HUES48 (cell line): ENCODE measurements around the gene CYP4F8.

Source experiments
- H3K27ac ChIP-seq: one replicate; pipeline ENCODE4 v1.7.0; 2013; ENCODE audit warnings: low read depth, low read length, inconsistent platforms
- H3K27me3 ChIP-seq: 2 replicates; pipeline ENCODE4 v1.6.1; 2013; ENCODE audit warnings: mild to moderate bottlenecking, low read length; ENCODE audit not compliant: control insufficient read depth, insufficient read depth
- H3K36me3 ChIP-seq: 2 replicates; pipeline ENCODE4 v1.6.1; 2013; ENCODE audit warnings: low read length; ENCODE audit not compliant: control insufficient read depth, insufficient read depth
- H3K4me1 ChIP-seq: 2 replicates; pipeline ENCODE4 v1.6.1; 2013; ENCODE audit warnings: mild to moderate bottlenecking, low read length; ENCODE audit not compliant: control insufficient read depth, insufficient read depth
- H3K4me3 ChIP-seq: 2 replicates; pipeline ENCODE4 v1.5.1; 2013; ENCODE audit warnings: mild to moderate bottlenecking, low read depth, low read length
- H3K9ac ChIP-seq: 2 replicates; pipeline ENCODE4 v1.6.1; 2013; ENCODE audit warnings: mild to moderate bottlenecking, low read depth, low read length, moderate library complexity
- H3K9me3 ChIP-seq: 2 replicates; pipeline ENCODE4 v1.6.1; 2013; ENCODE audit warnings: low read length; ENCODE audit not compliant: control insufficient read depth, insufficient read depth

The CYP4F8 gene, protein sequence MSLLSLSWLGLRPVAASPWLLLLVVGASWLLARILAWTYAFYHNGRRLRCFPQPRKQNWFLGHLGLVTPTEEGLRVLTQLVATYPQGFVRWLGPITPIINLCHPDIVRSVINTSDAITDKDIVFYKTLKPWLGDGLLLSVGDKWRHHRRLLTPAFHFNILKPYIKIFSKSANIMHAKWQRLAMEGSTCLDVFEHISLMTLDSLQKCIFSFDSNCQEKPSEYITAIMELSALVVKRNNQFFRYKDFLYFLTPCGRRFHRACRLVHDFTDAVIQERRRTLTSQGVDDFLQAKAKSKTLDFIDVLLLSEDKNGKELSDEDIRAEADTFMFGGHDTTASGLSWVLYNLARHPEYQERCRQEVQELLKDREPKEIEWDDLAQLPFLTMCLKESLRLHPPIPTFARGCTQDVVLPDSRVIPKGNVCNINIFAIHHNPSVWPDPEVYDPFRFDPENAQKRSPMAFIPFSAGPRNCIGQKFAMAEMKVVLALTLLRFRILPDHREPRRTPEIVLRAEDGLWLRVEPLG

DNA sequence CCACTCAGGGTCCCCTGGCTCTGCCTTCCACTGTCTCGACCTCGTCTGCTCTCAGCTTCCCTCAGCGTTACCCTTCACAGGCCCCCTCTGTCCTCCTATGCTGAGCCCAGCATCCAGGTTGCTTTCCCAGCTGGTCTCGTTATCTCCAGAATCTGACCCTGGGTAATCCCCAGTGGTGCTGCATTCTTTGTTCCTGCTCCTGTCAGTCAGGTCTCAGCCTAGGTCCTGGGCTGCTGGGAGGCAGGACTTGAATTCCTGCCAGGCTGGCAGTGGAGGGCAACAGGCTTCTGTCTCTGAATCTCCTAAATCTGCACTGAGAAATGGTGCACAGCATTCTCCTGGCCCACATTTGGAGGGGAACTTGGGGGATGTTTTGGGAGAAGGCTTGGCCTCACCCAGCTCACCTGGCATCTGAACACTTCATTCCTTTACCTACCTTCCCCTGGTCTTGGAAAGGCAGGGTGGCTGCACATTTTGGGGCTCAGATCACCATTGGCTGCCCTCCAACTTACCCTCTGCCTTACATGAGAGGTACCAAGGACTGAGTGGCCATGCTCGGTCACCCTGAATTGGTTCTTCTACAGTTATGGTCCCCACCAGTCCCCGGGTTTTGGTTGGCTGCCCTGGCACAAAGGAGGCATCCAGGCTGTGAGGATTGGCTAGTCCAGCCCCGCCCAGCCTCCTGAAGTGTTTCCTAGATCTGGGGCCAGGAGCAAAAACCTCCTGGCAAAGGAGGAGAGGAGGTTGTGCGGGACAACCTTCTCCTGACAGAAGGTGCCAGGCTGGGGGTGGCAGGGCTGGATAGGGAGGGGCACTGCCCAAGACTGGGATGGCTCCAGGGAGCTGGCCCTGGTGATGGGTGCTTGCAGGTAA, at the start of gene CYP4F8:
CYP4F8 (plus strand) TSS at position 712 of the 873 bp plus-strand sequence. CDS start 399 bp downstream, outside the sequence.
- Histone ChIP-seq H3K36me3 (no peaks in the 10 kb centered on the region), H3K9ac (no peak within 1 kb of the TSS), H3K9me3 (peaks cover 86% of the 10 kb centered on the region), H3K27me3 (no peaks in the 10 kb centered on the region), H3K27ac (no peak within 1 kb of the TSS), H3K4me3 (no peak within 1 kb of the TSS), H3K4me1 (no peaks in the 10 kb centered on the region)

DNA sequence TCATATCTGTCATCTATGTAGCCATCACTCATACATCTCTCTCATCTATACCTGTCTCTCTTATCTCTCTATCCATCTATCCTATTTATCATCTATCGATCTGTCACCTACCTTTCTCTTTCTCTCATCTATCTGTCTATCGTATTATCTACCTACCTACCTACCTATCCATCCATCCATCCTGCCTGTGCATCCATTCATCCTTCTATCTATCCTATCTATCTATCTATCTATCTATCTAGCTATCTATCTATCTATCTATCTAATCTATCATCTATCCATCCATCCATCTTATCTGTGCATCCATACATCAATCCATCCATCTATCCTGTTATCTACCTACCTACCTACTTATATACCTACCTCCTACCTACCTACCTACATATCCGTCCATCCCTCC, 44.6 kb upstream of the CYP4F8 start:
- H3K27me3 ChIP-seq: no peaks in the 10 kb centered on the region
- H3K4me3 ChIP-seq: no peak overlapping the region

DNA sequence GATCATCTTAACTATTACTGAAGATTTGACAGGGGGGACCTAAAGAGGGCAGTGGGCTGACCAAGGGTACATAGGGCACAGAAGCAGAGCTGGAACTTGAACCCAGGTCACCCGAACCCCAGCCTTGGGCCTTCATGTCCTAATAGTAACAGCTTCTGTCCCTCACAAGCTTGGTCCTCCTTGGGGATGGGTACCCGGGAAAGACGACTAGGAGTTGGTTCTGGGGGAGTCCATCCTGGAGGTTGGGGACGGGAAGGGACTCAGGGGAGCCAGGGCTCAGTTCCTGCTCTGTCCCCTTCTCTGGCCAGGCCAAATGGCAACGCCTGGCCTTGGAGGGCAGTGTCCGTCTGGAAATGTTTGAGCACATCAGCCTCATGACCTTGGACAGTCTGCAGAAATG, 39.6 kb upstream of the CYP4F8 start:
- Histone ChIP-seq H3K27ac (no peak overlapping the region), H3K36me3 (no peaks in the 10 kb centered on the region), H3K9ac (no peak overlapping the region), H3K4me1 (no peaks in the 10 kb centered on the region), H3K4me3 (no peak overlapping the region), H3K27me3 (no peaks in the 10 kb centered on the region), H3K9me3 (peaks cover 80% of the 10 kb centered on the region)

More for the DNA sequence above, 44.6 kb upstream of the CYP4F8 start:
- Histone ChIP-seq H3K9ac (no peak overlapping the region), H3K4me1 (no peaks in the 10 kb centered on the region), H3K9me3 (peaks cover 86% of the 10 kb centered on the region), H3K36me3 (no peaks in the 10 kb centered on the region), H3K27ac (no peak overlapping the region)

DNA sequence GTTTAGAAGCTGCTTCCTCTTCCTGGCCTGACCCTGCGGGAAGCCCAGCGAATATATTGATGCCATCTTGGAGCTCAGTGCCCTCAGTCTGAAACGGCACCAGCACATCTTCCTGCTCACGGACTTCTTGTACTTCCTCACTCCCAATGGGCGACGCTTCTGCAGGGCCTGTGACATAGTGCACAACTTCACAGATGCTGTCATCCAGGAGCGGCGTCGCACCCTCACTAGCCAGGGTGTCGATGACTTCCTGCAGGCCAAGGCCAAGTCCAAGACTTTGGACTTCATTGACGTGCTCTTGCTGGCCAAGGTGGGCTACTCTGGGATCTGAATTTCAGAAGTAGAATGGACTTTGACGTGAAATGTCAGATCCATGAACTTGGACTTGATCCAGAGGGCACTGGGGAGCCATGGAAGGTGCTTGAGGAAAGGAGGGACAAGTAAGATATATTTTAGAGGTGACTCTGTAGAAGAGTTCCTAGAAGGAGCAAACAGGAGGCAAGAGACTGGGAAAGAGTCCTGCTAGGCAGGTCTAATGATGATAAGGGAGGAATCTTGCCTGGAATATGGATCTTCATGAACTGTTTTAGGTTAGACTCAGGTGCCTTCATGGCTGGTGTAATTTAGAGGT, 38.4 kb upstream of the CYP4F8 start:
- Histone ChIP-seq H3K9ac (no peak overlapping the region), H3K4me3 (no peak overlapping the region), H3K27me3 (no peaks in the 10 kb centered on the region), H3K9me3 (peaks cover 80% of the 10 kb centered on the region), H3K27ac (no peak overlapping the region), H3K36me3 (no peaks in the 10 kb centered on the region), H3K4me1 (no peaks in the 10 kb centered on the region)

DNA sequence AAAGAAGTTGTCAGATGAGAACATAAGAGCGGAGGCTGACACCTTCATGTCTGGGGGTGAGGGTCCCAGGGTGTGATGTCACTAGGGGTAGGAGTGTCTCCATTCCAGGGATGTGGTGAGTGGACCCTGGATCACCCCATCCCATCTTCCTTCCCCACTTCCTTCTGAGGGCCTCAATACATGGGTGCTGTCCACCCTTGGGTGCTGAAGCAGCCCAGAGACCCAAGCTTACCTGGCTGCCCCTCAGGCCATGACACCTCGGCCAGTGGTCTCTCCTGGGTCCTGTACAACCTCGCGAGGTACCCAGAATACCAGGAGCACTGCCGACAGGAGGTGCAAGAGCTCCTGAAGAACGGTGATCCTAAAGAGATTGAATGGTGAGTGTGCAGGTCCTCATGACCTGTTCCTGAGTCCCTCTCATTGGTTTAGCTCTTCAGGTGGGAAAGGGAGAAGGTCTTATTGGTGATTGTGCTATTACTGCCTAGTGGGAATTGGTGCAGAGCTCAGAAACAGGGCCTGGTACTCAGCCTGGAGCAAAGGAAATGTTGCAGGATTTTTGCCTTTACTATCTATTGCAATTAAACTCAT, 37.7 kb upstream of the CYP4F8 start:
- no peaks in the 10 kb centered on the region for H3K4me1 ChIP-seq
- no peaks in the 10 kb centered on the region for H3K27me3 ChIP-seq
- H3K9ac ChIP-seq: no peak overlapping the region
- H3K9me3 ChIP-seq: peaks cover 80% of the 10 kb centered on the region
- H3K27ac ChIP-seq: no peak overlapping the region
- no peak overlapping the region for H3K4me3 ChIP-seq
- H3K36me3 ChIP-seq: no peaks in the 10 kb centered on the region

DNA sequence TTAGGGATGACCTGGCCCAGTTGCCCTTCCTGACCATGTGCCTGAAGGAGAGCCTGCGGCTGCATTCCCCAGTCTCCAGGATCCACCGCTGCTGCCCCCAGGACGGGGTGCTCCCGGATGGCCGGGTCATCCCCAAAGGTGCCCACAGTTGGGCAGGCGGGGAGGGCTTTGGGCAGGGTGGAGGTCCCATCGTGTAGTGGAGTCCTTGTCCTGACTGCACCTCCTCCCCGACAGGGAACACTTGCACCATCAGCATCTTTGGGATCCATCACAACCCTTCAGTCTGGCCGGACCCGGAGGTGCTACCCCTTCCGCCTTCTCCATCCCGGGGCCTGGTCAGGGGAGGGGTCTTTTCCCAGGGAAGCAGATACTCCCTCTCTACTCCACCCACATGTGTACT, 31.7 kb upstream of the CYP4F8 start:
- H3K4me1 ChIP-seq: no peaks in the 10 kb centered on the region
- H3K36me3 ChIP-seq: no peaks in the 10 kb centered on the region
- no peaks in the 10 kb centered on the region for H3K27me3 ChIP-seq
- H3K9me3 ChIP-seq: peaks cover 64% of the 10 kb centered on the region
- no peak overlapping the region for H3K27ac ChIP-seq
- no peak overlapping the region for H3K9ac ChIP-seq
- H3K4me3 ChIP-seq: no peak overlapping the region

DNA sequence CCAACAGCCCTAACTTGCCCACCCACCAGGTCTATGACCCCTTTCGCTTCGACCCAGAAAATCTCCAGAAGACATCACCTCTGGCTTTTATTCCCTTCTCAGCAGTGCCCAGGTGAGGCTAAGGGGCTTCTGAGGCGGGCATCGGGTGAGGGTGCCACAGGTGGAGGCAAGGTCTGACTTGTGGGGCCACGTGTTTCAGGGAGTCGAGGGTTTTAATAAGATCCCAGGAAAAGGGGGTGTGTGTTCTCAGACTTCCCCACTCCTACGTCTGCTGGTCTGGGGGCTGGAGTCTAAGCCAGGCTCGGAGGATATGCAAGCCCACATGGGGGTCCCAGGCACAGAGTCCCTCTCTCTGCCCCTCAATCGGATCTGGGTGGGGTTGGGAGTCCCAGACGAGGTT, 30.9 kb upstream of the CYP4F8 start:
- no peaks in the 10 kb centered on the region for H3K36me3 ChIP-seq
- peaks cover 67% of the 10 kb centered on the region for H3K9me3 ChIP-seq
- H3K9ac ChIP-seq: no peak overlapping the region
- no peak overlapping the region for H3K27ac ChIP-seq
- no peak overlapping the region for H3K4me3 ChIP-seq
- H3K4me1 ChIP-seq: no peaks in the 10 kb centered on the region
- H3K27me3 ChIP-seq: no peaks in the 10 kb centered on the region

DNA sequence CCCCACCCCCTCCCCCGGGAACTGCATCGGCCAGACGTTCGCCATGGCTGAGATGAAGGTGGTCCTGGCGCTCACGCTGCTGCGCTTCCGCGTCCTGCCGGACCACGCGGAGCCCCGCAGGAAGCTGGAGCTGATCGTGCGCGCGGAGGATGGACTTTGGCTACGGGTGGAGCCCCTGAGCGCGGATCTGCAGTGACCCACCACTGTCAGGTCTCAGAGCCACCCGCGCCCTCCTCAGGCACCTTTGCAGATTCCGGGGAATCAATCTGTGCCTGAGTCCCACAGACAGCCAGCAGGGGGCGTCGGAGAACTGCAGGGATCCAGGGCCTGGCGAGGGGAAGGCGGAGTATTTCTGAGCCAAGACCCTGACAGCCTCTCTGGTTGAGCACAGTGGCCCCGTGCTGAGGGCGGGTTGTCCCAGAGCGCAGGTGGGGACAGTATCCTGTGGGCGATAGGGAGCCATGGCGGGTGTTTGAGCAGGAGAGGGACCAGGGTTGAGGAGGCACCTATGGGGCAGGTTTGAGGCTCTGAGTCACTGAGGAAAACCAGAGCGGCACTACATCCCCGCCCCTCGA, 30.4 kb upstream of the CYP4F8 start:
- H3K4me3 ChIP-seq: no peak overlapping the region
- H3K36me3 ChIP-seq: no peaks in the 10 kb centered on the region
- H3K4me1 ChIP-seq: no peaks in the 10 kb centered on the region
- H3K27me3 ChIP-seq: no peaks in the 10 kb centered on the region
- no peak overlapping the region for H3K9ac ChIP-seq
- no peak overlapping the region for H3K27ac ChIP-seq
- H3K9me3 ChIP-seq: peaks cover 72% of the 10 kb centered on the region

DNA sequence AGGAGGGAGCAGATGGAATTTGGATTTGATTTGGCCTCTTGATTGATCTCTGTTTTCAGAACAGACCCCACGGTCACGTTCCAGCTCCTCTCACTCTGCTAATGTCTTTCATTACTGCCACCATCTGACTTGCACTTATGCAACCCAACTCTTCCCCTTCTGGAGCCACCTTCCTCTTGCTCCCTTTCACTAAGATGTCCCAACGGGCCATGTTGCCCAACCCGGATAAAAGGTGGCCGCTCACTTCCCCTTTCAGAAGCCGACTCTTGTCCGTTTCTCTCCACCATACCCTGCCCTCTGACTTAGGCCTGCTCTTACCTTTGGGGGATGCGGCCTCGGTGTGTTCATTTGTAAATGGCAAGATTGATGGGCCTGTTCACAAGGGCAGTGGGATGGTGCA, 27.4 kb upstream of the CYP4F8 start:
- no peaks in the 10 kb centered on the region for H3K27me3 ChIP-seq
- H3K36me3 ChIP-seq: no peaks in the 10 kb centered on the region
- no peak overlapping the region for H3K4me3 ChIP-seq
- H3K4me1 ChIP-seq: no peaks in the 10 kb centered on the region
- peaks cover 74% of the 10 kb centered on the region for H3K9me3 ChIP-seq
- no peak overlapping the region for H3K27ac ChIP-seq
- no peak overlapping the region for H3K9ac ChIP-seq

DNA sequence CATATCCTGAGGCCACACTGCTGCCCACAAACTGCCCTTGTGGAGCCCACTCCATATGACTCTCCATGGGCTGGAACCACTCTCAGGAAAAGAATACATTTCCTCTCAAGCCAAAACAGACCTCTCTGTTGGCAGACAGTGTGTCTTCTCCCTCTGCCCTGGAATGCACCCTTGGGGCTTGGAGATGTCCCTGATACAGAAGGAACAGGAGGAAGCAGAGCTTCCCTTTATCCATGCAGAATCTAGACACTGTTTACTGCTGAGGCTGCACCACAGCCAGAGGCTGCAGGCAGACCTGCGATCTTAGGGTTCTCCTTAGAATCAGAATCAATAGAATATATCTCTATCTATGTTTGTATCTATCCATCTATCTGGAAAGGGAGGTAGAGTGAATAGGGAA, 26.8 kb upstream of the CYP4F8 start:
- Histone ChIP-seq H3K27me3 (no peaks in the 10 kb centered on the region), H3K4me3 (no peak overlapping the region), H3K27ac (no peak overlapping the region), H3K4me1 (no peaks in the 10 kb centered on the region), H3K36me3 (no peaks in the 10 kb centered on the region), H3K9ac (no peak overlapping the region), H3K9me3 (peaks cover 71% of the 10 kb centered on the region)
